GM19240 (cell line): ENCODE data around the gene RGP1.

Experiments
- DNase-seq: peaks from one replicate; pipeline ENCODE4 v3.0.0; 2011; ENCODE audit warnings: low spot score; ENCODE audit not compliant: insufficient read length

Gene RGP1

GRCh38 chr9:35748858-35749514 lies at the start of gene RGP1, which contains the start of gene GBA2:
Gene RGP1, plus strand, starts transcription at chr9:35749287. Its CDS starts 469 bp downstream, at chr9:35749756.
Gene GBA2, minus strand, starts transcription at chr9:35749228. Its CDS starts 524 bp downstream, at chr9:35748704.
- no peak for DNase-seq

- DNase-seq, result no peak
These were observed 49.1 kb upstream of the RGP1 start for GRCh38 chr9:35700031-35700430.

- no peak for DNase-seq
These were observed 48.1 kb upstream of the RGP1 start for GRCh38 chr9:35700942-35701341.

- DNase-seq, result no peak
These were observed 46.4 kb upstream of the RGP1 start for GRCh38 chr9:35702696-35703095.

GRCh38 chr9:35703906-35704672 lies 45.0 kb upstream of the RGP1 start:
- DNase-seq, result no peak

- no peak for DNase-seq
These were observed 43.7 kb upstream of the RGP1 start for GRCh38 chr9:35705372-35705771.

- DNase-seq, result no peak
These were observed 43.2 kb upstream of the RGP1 start for GRCh38 chr9:35705836-35706430.

GRCh38 chr9:35706951-35707350 lies 42.1 kb upstream of the RGP1 start:
- no peak for DNase-seq

GRCh38 chr9:35708146-35708545 lies 40.9 kb upstream of the RGP1 start:
- no peak for DNase-seq

GRCh38 chr9:35710818-35711500 lies 38.1 kb upstream of the RGP1 start:
- DNase-seq, result no peak

GRCh38 chr9:35711501-35712428 lies 37.3 kb upstream of the RGP1 start:
- DNase-seq, result no peak

- DNase-seq, result no peak
These were observed 36.2 kb upstream of the RGP1 start for GRCh38 chr9:35712762-35713400.

- no peak for DNase-seq
These were observed 35.5 kb upstream of the RGP1 start for GRCh38 chr9:35713578-35713977.

GRCh38 chr9:35714123-35714522 lies 35.0 kb upstream of the RGP1 start:
- no peak for DNase-seq

- no peak for DNase-seq
These were observed 34.4 kb upstream of the RGP1 start for GRCh38 chr9:35714579-35715252.

- no peak for DNase-seq
These were observed 32.9 kb upstream of the RGP1 start for GRCh38 chr9:35716230-35716629.

- no peak for DNase-seq
These were observed 31.8 kb upstream of the RGP1 start for GRCh38 chr9:35717132-35717870.

- DNase-seq, result no peak
These were observed 30.2 kb upstream of the RGP1 start for GRCh38 chr9:35718721-35719511.
